Head of caudate nucleus (tissue), 42 donors: ENCODE results near the gene IL12A.

Experiments
- DNase-seq, 42 donors: peaks; one replicate each; pipeline versions ENCODE4 v3.0.0 to v3.0.0-alpha.2; 2020 to 2021; ENCODE audit warnings: mixed read lengths in 7 of 42
- intact Hi-C: fragments of 100-400 bp; cut with DNase I; formaldehyde crosslinking; loops from one replicate; pipeline ENCODE4 v1.15.0; 2022

The IL12A gene

DNA sequence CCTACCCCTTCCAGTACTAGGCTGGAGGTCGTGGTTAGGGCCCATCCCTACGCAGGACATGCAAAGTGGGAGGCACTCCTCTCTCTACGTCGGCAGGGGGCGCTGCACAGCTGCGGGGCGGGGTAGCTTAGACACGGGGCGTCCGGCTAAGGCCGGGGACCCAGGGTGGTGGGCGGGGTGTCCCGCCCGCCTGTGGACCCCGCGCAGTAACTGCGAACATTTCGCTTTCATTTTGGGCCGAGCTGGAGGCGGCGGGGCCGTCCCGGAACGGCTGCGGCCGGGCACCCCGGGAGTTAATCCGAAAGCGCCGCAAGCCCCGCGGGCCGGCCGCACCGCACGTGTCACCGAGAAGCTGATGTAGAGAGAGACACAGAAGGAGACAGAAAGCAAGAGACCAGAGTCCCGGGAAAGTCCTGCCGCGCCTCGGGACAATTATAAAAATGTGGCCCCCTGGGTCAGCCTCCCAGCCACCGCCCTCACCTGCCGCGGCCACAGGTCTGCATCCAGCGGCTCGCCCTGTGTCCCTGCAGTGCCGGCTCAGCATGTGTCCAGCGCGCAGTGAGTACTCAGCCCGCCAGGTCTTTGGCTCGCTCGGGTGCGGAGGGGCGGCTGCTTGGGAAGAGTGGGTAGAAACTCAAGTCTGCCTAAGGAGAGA, at the start of gene IL12A:
IL12A (plus strand) TSS at position 219 of the 655 bp plus-strand sequence.
- intact Hi-C loops: no loop called here
- DNase-seq: peak; percentile 44 to 94 (median 82)

DNA sequence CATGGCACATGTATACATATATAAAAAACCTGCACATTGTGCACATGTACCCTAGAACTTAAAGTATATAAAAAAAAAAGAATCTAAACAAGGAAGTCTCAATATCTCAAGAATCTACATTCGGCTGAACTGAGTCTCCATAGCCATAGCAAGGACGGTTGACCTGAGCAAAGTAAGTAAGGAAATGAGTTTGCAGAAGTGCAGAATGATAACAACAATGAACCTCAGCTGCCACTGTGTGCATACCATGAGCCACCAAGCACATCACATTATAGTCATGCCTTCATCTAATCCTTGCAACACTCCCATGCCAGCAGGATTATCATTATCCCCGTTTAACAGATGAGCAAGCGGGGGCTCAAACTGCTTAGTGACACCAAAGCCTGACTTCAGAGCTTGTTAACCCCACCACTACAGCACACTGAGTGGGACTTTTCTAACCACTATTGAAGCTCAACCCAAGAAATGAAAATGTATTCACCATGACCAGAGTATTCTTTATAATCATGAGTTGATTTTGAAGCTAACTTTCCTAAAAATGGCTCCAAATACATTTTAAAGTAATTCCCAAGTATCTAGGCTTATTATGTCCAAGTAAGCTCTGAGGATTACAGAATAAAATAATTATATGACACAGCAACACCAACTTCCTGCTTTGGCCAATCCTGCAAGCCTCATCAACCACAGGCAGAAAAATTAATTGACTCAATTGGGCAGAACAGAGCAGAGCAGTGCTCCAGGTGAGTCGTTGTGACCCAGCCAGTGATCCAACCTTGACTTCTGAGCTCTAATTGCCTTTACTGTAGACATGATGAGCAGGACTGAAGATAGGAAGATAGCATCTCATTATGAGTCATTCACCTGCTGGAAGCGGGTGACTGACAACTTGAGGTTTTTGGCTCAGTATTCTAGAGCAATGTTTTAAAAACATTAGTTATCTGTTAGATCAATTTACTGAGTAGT, 47.3 kb upstream of the IL12A start:
- no peak for DNase-seq
- intact Hi-C loops: no loop called here

DNA sequence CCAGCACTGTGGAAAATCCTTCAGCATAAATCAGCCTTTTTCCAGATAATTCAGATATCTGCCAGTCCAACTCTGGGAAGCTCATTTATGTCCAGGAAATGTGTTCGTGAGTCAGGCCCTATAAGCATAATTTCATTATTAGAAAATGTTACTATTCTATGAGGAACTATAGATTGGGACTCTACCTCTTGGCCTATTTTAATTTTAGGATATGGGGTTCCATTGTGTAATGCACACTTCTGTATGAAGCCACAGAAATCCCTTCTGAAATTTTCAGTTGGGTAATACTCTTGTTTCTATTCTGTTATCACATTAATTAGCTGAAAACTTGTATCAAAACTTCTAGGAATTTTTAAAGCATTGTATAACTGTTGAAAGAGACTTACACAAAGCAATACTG, 43.9 kb upstream of the IL12A start:
- no peak for DNase-seq
- intact Hi-C loops: no loop called here

- DNase-seq: no peak
Measured at GRCh38 chr3:159945930-159946329, 42.7 kb upstream of the IL12A start.

GRCh38 chr3:159947220-159947619, 41.4 kb upstream of the IL12A start:
- no peak for DNase-seq
- intact Hi-C loops: no loop called here

More at GRCh38 chr3:159945930-159946329, 42.7 kb upstream of the IL12A start:
- intact Hi-C loops: no loop called here

DNA sequence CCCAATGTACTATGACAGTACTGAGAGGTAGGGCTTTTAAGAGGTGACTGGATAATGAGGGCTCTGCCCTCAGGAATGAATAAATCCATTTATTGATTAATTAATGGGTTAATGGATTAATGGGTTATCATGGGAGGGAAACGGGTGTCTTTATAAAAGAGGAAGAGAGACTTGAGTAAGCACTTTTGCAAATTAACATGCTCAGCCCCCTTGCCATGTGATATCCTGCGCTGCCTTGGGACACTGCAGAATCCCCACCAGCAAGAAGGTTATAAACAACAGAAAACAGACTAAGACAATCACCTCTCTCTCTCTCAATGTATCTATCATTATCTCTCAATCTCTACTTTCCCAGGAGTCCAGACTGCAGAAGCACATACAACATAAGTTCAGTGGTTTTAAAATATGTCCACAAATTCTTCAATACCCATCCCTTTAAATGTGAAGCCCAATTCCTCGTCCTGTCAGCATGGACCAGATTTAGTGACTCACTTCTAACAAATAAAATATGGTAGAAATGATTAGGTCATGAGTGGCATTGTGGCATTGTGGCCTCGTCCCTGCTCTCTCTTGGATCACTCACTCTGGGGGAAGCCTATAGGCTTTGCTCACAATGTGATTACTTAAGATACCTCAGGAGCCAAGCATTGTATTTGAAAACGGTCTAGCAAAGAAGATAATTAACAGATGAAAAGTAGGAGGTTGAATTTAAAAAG, 40.0 kb upstream of the IL12A start:
- intact Hi-C loops: no loop called here

GRCh38 chr3:159950156-159950898, 38.3 kb upstream of the IL12A start:
- intact Hi-C loops: no loop called here
- no peak for DNase-seq

More for the DNA sequence above, 40.0 kb upstream of the IL12A start:
- DNase-seq: no peak

- DNase-seq: no peak
- intact Hi-C loops: no loop called here
Measured at GRCh38 chr3:159951540-159951939, 37.1 kb upstream of the IL12A start.

DNA sequence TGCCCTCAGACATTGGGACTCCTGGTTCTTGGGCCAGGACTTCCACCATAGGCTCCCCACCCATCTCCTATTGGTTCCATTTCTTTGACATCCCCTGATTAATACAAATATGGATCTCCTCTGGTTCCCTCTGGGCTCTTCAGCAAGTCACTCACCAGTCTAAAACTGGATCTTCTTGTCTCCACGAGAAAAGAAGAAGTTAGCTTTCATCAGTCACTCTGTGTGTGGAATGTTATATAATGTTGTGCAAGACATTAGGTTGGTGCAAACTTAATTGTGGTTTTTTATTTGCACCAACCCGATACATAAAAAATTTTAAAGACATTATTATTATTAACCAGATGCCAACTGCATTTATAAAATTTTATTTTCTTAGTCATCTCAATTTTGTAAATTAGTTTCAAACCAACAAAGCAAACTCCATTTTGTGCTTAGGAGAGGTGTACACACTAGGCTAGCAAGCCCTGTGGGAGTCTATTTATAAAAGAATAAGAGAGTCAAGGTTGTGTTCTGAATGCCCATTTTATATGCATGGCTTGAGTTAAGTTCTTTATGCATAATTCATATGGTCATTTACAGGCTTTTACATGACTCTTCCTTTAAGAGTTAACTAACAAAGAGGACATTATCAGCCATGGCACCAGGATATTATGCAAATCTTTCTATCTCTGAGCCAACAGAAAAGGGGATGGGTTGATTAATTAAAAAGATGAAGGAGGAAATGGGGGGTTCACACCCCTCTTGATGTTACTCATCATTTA, 35.1 kb upstream of the IL12A start:
- DNase-seq: no peak
- intact Hi-C loops: no loop called here

- intact Hi-C loops: no loop called here
Measured at GRCh38 chr3:159960188-159961148, 28.2 kb upstream of the IL12A start.

DNA sequence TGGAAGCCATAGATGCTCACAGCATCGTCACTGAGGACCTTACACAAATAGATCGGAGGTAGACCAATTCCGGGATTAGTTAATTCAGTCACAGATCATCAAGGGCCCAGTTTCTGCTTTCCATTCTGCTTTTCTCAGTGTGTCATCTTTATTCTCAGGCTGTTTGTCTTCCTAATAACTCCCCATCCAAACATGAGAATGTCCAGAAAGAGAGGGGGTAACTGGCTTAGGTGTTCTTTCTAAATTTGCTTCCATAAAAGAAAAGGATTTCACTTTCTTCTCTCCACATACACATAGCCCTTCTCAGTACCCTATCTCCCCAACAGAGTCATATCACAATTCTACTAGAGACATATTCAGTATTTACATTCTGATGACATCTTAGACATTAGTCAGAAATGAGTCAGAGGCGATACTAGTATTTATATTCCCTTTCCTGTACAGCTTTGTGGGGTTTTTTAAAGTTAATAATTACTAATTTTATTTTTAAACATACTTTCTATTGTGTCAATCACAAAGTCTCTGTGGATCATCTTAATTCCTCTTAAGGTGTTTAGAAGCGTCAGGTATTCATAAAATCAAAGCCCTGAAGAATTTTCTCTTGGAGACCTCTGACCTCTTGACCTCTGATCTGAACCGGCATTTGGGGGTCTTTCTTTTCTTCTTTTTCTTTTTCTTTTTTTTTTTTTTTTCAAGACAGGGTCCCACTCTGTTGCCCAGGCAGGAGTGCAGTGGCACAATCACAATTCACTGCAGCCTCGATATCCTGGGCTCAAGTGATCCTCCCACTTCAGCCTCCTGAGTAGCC, 24.3 kb upstream of the IL12A start:
- no peak for DNase-seq
- intact Hi-C loops: no loop called here

More at GRCh38 chr3:159960188-159961148, 28.2 kb upstream of the IL12A start:
- no peak for DNase-seq

GRCh38 chr3:159971311-159971710, 17.3 kb upstream of the IL12A start:
- intact Hi-C loops: no loop called here
- DNase-seq: no peak

GRCh38 chr3:159977295-159977694, 11.3 kb upstream of the IL12A start:
- DNase-seq: no peak
- intact Hi-C loops: no loop called here

- DNase-seq: no peak
- intact Hi-C loops: no loop called here
Measured at GRCh38 chr3:159978353-159978752, 10.3 kb upstream of the IL12A start.

GRCh38 chr3:159978918-159979703, 9.5 kb upstream of the IL12A start:
- DNase-seq: no peak
- intact Hi-C loops: no loop called here
